Gastrocnemius medialis (tissue), 4 donors: Measurements from ENCODE around the gene GLRA1.

ENCODE experiments used
- CTCF ChIP-seq, 5 experiments: fragments of 450-650 bp in 3 of 5; fragments of 200-600 bp in 2 of 5; sonication (generic) in 2 of 5; IDR thresholded peaks in 4 of 5; conservative IDR thresholded peaks in 1 of 5; 1 replicate in 4 of 5; 2 replicates in 1 of 5; pipeline ENCODE4 v1.5.1; 2016 to 2019; ENCODE audit warnings: antibody characterized with exemption in 5 of 5, mild to moderate bottlenecking in 3 of 5, moderate library complexity in 3 of 5
- POLR2A ChIP-seq, 2 donors: fragments of 450-650 bp; IDR thresholded peaks; one replicate each; pipeline ENCODE4 v1.6.1; 2017; ENCODE audit warnings: antibody characterized with exemption in 2 of 2, mild to moderate bottlenecking in 2 of 2, moderate library complexity in 2 of 2

GRCh38 chr5:151787817-151788216 lies 136.8 kb downstream of the GLRA1 start:
- no peak for TF ChIP-seq CTCF (IDR thresholded peaks at IDR 0.05 in 4 of 5, conservative IDR thresholded peaks at IDR 0.05 in 1 of 5)
- no peak for TF ChIP-seq POLR2A (IDR thresholded peaks at IDR 0.05)
